22Rv1 (cell line): Measurements from ENCODE around the gene GLB1L2.

ENCODE experiments used
- ZFX ChIP-seq: fragments of 450-650 bp; IDR thresholded peaks from 2 replicates; pipeline ENCODE4 v1.6.1; 2017; ENCODE audit warnings: antibody characterized with exemption, borderline replicate concordance
- TF ChIP-seq, protein P1 (sequence below): fragments of 450-650 bp; IDR thresholded peaks from 2 replicates; pipeline ENCODE4 v1.5.1; 2017; ENCODE audit warnings: mild to moderate bottlenecking

DNA sequence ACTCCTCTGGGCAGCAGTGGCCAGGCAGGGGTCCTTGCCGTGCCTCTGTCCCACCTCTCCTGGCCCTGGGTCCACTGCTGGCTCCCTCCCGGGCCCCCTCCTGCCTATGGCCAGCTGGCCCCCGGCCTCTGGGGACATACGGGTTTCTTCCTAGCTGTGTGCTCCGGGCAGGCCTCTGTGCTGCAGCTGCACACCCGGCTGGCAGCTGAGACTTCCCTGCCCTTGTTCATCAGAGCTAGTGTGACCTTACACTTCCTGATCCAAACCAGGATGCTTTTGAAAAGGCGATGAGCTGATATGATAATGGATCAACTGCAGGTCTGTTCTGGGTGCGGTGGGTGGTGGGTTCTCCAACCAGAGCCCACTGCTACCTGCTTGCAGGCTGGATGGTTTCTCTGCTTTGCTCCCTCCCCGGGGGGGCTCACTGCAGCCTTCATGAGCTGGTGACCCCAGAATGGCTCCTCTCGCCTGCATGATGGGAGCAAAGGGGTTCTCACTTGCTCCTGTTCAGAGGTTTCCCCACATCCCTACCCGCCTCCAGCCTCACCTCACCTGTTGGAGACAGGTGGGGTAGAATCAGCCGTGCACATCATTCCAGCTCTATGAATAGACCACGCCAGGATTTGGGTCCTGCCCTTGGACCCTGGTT is 67.0 kb downstream of the GLB1L2 start:
- TF ChIP-seq, protein P1, sequence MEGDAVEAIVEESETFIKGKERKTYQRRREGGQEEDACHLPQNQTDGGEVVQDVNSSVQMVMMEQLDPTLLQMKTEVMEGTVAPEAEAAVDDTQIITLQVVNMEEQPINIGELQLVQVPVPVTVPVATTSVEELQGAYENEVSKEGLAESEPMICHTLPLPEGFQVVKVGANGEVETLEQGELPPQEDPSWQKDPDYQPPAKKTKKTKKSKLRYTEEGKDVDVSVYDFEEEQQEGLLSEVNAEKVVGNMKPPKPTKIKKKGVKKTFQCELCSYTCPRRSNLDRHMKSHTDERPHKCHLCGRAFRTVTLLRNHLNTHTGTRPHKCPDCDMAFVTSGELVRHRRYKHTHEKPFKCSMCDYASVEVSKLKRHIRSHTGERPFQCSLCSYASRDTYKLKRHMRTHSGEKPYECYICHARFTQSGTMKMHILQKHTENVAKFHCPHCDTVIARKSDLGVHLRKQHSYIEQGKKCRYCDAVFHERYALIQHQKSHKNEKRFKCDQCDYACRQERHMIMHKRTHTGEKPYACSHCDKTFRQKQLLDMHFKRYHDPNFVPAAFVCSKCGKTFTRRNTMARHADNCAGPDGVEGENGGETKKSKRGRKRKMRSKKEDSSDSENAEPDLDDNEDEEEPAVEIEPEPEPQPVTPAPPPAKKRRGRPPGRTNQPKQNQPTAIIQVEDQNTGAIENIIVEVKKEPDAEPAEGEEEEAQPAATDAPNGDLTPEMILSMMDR: no peak
- no peak for TF ChIP-seq ZFX
